ENCODE results near the gene CENPB. TPM values are rescaled to one million over a fixed set of nuclear protein-coding genes. Genes with fewer than 3 reads are reported as not detected.

CENPB gene
- total RNA-seq, 5 donors from 2014 or later (not counting 1 experiment from before 2014, with no cell fraction given): 37.0 to 79.0 (median 60.8) TPM

- Mint-ChIP-seq H3K27ac (peak overlapping the region; percentile 97 to 99), H3K4me3 (peak overlapping the region; percentile 88 to 92 (median 90)), H3K27me3 (no peaks in the 10 kb centered on the region), H3K9me3 (no peaks in the 10 kb centered on the region), H3K36me3 (no peaks in the 10 kb centered on the region), H3K4me1 (peaks cover 72 to 81% (median 80%) of the 10 kb centered on the region in 3 donors)
- ATAC-seq (replicated peaks in 1 of 4): no peak
- Histone ChIP-seq H3K27me3 (replicated peaks in 1 of 2; ENCODE audit: control insufficient read depth in 2 of 2, extremely low read depth in 1 of 2, insufficient read depth in 2 of 2, low read length in 1 of 2) (no peaks in the 10 kb centered on the region), H3K9me3 (no peaks in the 10 kb centered on the region), H3K4me3 (ENCODE audit: control insufficient read depth in 1 of 2, extremely low read depth in 1 of 2, low read length in 1 of 2) (peak overlapping the region in 1 of 2 donors; percentile 52), H3K27ac (ENCODE audit: low read length) (peak overlapping the region; percentile 94), H3K36me3 (ENCODE audit: control insufficient read depth in 2 of 2, extremely low read depth in 1 of 2, insufficient read depth in 1 of 2, low read length in 1 of 2) (no peaks in the 10 kb centered on the region), H3K4me1 (ENCODE audit: control insufficient read depth in 1 of 2, extremely low read depth in 1 of 2, insufficient read depth in 2 of 2, low read length in 2 of 2) (peaks cover 48 to 92% of the 10 kb centered on the region in 2 experiments)
- WGBS (ENCODE audit: insufficient coverage): 100% methylated on average over 5 of the region's 9 CpGs
- ChIA-PET POLR2A (interaction anchor here in 1 of 2 donors (1.1 kb wide), 1 partner anchor 13 kb away, joined by 3 read pairs; no protein-coding TSS in a partner anchor), CTCF (interaction anchor here in 1 of 2 donors (0.6 to 2.5 kb wide), 3 partner anchors 25 to 46 kb away, joined by 3 to 6 read pairs (median 4); partner anchors contain the start of genes ADISSP and CENPB)
- DNase-seq: no peak
Observed at GRCh38 chr20:3812259-3812681, 25.7 kb upstream of the CENPB start.

GRCh38 chr20:3811467-3812258 lies 25.1 kb upstream of the CENPB start:
- Mint-ChIP-seq H3K4me3 (peak overlapping the region; percentile 88 to 92 (median 90)), H3K9me3 (no peaks in the 10 kb centered on the region), H3K27ac (peak overlapping the region; percentile 97 to 99), H3K36me3 (peaks cover 4% of the 10 kb centered on the region), H3K4me1 (peaks cover 72 to 83% (median 82%) of the 10 kb centered on the region in 3 donors), H3K27me3 (no peaks in the 10 kb centered on the region)
- 1% methylated on average over 11 of the region's 20 CpGs for WGBS (ENCODE audit: insufficient coverage)
- peak overlapping the region; percentile 52 to 68 for H3K4me3 ChIP-seq (ENCODE audit: control insufficient read depth in 1 of 2, extremely low read depth in 1 of 2, low read length in 1 of 2)
- peaks cover 0 to 4% of the 10 kb centered on the region in 2 donors for H3K36me3 ChIP-seq (ENCODE audit: control insufficient read depth in 2 of 2, extremely low read depth in 1 of 2, insufficient read depth in 1 of 2, low read length in 1 of 2)
- POLR2A ChIA-PET: interaction anchor here (0.6 to 1.1 kb wide), 3 partner anchors 12 to 160 kb away, joined by 3 to 6 read pairs (median 3); no protein-coding TSS in a partner anchor
- ATAC-seq (replicated peaks in 1 of 4) (peak; percentile 88 to 93 (median 90)), DNase-seq (peak; percentile 85 to 97 (median 92))
- CTCF ChIA-PET: interaction anchor here in 1 of 2 donors (0.6 to 2.5 kb wide), 6 partner anchors 9 to 1338 kb away, joined by 3 to 9 read pairs (median 4); partner anchors contain the start of genes ADISSP, AP5S1 and CENPB
- H3K27me3 ChIP-seq (replicated peaks in 1 of 2; ENCODE audit: control insufficient read depth in 2 of 2, extremely low read depth in 1 of 2, insufficient read depth in 2 of 2, low read length in 1 of 2): no peaks in the 10 kb centered on the region
- H3K4me1 ChIP-seq (ENCODE audit: control insufficient read depth in 1 of 2, extremely low read depth in 1 of 2, insufficient read depth in 2 of 2, low read length in 2 of 2): peaks cover 50 to 92% of the 10 kb centered on the region in 2 experiments
- no peaks in the 10 kb centered on the region for H3K9me3 ChIP-seq
- H3K27ac ChIP-seq (ENCODE audit: low read length): peak overlapping the region; percentile 94

GRCh38 chr20:3808544-3808943 lies 22.0 kb upstream of the CENPB start:
- Mint-ChIP-seq H3K9me3 (no peaks in the 10 kb centered on the region), H3K4me3 (peak overlapping the region in 1 of 3 donors; percentile 37), H3K27me3 (no peaks in the 10 kb centered on the region), H3K27ac (peak overlapping the region; percentile 92 to 93), H3K4me1 (peaks cover 72 to 81% (median 77%) of the 10 kb centered on the region in 3 donors), H3K36me3 (peaks cover 28% of the 10 kb centered on the region)
- Histone ChIP-seq H3K27me3 (replicated peaks in 1 of 2; ENCODE audit: control insufficient read depth in 2 of 2, extremely low read depth in 1 of 2, insufficient read depth in 2 of 2, low read length in 1 of 2) (no peaks in the 10 kb centered on the region), H3K27ac (ENCODE audit: low read length) (peak overlapping the region; percentile 47), H3K9me3 (no peaks in the 10 kb centered on the region), H3K4me1 (ENCODE audit: control insufficient read depth in 1 of 2, extremely low read depth in 1 of 2, insufficient read depth in 2 of 2, low read length in 2 of 2) (peaks cover 33 to 88% of the 10 kb centered on the region in 2 experiments), H3K36me3 (ENCODE audit: control insufficient read depth in 2 of 2, extremely low read depth in 1 of 2, insufficient read depth in 1 of 2, low read length in 1 of 2) (peaks cover 10 to 31% of the 10 kb centered on the region in 2 donors), H3K4me3 (ENCODE audit: control insufficient read depth in 1 of 2, extremely low read depth in 1 of 2, low read length in 1 of 2) (no peak overlapping the region)
- CTCF ChIA-PET: interaction anchor here in 1 of 2 donors (1.3 kb wide), 1 partner anchor 12 kb away, joined by 10 read pairs; the partner anchor contains the start of gene AP5S1
- WGBS (ENCODE audit: insufficient coverage): 100% methylated on average over 1 of the region's 3 CpGs
- no peak for DNase-seq
- no peak for ATAC-seq (replicated peaks in 1 of 4)
- POLR2A ChIA-PET: interaction anchor here in 1 of 2 donors (1.2 kb wide), 1 partner anchor 12 kb away, joined by 13 read pairs; the partner anchor contains the start of gene AP5S1

- H3K36me3 Mint-ChIP-seq: peaks cover 59% of the 10 kb centered on the region
Observed at GRCh38 chr20:3804781-3805180, 18.2 kb upstream of the CENPB start.

GRCh38 chr20:3804254-3804751 lies 17.8 kb upstream of the CENPB start:
- H3K9me3 Mint-ChIP-seq: no peaks in the 10 kb centered on the region
- no peaks in the 10 kb centered on the region for H3K27me3 ChIP-seq (replicated peaks in 1 of 2; ENCODE audit: control insufficient read depth in 2 of 2, extremely low read depth in 1 of 2, insufficient read depth in 2 of 2, low read length in 1 of 2)
- WGBS (ENCODE audit: insufficient coverage): 63% methylated on average over 1 of the region's 11 CpGs
- no peaks in the 10 kb centered on the region for H3K27me3 Mint-ChIP-seq
- peak overlapping the region; percentile 45 for H3K27ac ChIP-seq (ENCODE audit: low read length)
- DNase-seq: no peak
- ATAC-seq (replicated peaks in 1 of 4): no peak
- H3K4me3 Mint-ChIP-seq: no peak overlapping the region
- H3K4me1 ChIP-seq (ENCODE audit: control insufficient read depth in 1 of 2, extremely low read depth in 1 of 2, insufficient read depth in 2 of 2, low read length in 2 of 2): peaks cover 28 to 89% of the 10 kb centered on the region in 2 experiments
- H3K9me3 ChIP-seq: no peaks in the 10 kb centered on the region
- H3K27ac Mint-ChIP-seq: peak overlapping the region; percentile 99 to 100
- peaks cover 68 to 85% (median 73%) of the 10 kb centered on the region in 3 donors for H3K4me1 Mint-ChIP-seq
- ChIA-PET CTCF (no interaction called here), POLR2A (no interaction called here)
- peaks cover 31 to 71% of the 10 kb centered on the region in 2 donors for H3K36me3 ChIP-seq (ENCODE audit: control insufficient read depth in 2 of 2, extremely low read depth in 1 of 2, insufficient read depth in 1 of 2, low read length in 1 of 2)
- H3K4me3 ChIP-seq (ENCODE audit: control insufficient read depth in 1 of 2, extremely low read depth in 1 of 2, low read length in 1 of 2): no peak overlapping the region
- H3K36me3 Mint-ChIP-seq: peaks cover 62% of the 10 kb centered on the region

More at GRCh38 chr20:3804781-3805180, 18.2 kb upstream of the CENPB start:
- Histone ChIP-seq H3K27me3 (replicated peaks in 1 of 2; ENCODE audit: control insufficient read depth in 2 of 2, extremely low read depth in 1 of 2, insufficient read depth in 2 of 2, low read length in 1 of 2) (no peaks in the 10 kb centered on the region), H3K36me3 (ENCODE audit: control insufficient read depth in 2 of 2, extremely low read depth in 1 of 2, insufficient read depth in 1 of 2, low read length in 1 of 2) (peaks cover 31 to 69% of the 10 kb centered on the region in 2 donors), H3K4me1 (ENCODE audit: control insufficient read depth in 1 of 2, extremely low read depth in 1 of 2, insufficient read depth in 2 of 2, low read length in 2 of 2) (peaks cover 24 to 88% of the 10 kb centered on the region in 2 experiments), H3K4me3 (ENCODE audit: control insufficient read depth in 1 of 2, extremely low read depth in 1 of 2, low read length in 1 of 2) (no peak overlapping the region), H3K9me3 (no peaks in the 10 kb centered on the region), H3K27ac (ENCODE audit: low read length) (no peak overlapping the region)
- Mint-ChIP-seq H3K4me1 (peaks cover 64 to 82% (median 70%) of the 10 kb centered on the region in 3 donors), H3K9me3 (no peaks in the 10 kb centered on the region), H3K27me3 (no peaks in the 10 kb centered on the region), H3K27ac (peak overlapping the region; percentile 30 to 81), H3K4me3 (no peak overlapping the region)
- DNase-seq: no peak
- ChIA-PET CTCF (no interaction called here), POLR2A (no interaction called here)
- 93% methylated on average over 7 of the region's 11 CpGs for WGBS (ENCODE audit: insufficient coverage)
- no peak for ATAC-seq (replicated peaks in 1 of 4)

- Histone ChIP-seq H3K27me3 (replicated peaks in 1 of 2; ENCODE audit: control insufficient read depth in 2 of 2, extremely low read depth in 1 of 2, insufficient read depth in 2 of 2, low read length in 1 of 2) (no peaks in the 10 kb centered on the region), H3K9me3 (no peaks in the 10 kb centered on the region), H3K36me3 (ENCODE audit: control insufficient read depth in 2 of 2, extremely low read depth in 1 of 2, insufficient read depth in 1 of 2, low read length in 1 of 2) (peaks cover 31 to 72% of the 10 kb centered on the region in 2 donors), H3K4me1 (ENCODE audit: control insufficient read depth in 1 of 2, extremely low read depth in 1 of 2, insufficient read depth in 2 of 2, low read length in 2 of 2) (peaks cover 29 to 93% of the 10 kb centered on the region in 2 experiments), H3K27ac (ENCODE audit: low read length) (peak overlapping the region; percentile 45), H3K4me3 (ENCODE audit: control insufficient read depth in 1 of 2, extremely low read depth in 1 of 2, low read length in 1 of 2) (no peak overlapping the region)
- CTCF ChIA-PET: no interaction called here
- POLR2A ChIA-PET: no interaction called here
- no peak for ATAC-seq (replicated peaks in 1 of 4)
- Mint-ChIP-seq H3K4me1 (peaks cover 72 to 90% (median 77%) of the 10 kb centered on the region in 3 donors), H3K27ac (peak overlapping the region; percentile 99 to 100), H3K9me3 (no peaks in the 10 kb centered on the region), H3K27me3 (no peaks in the 10 kb centered on the region), H3K36me3 (peaks cover 67% of the 10 kb centered on the region), H3K4me3 (no peak overlapping the region)
- DNase-seq: no peak
- 90% methylated on average over 6 of the region's 6 CpGs for WGBS (ENCODE audit: insufficient coverage)
Observed at GRCh38 chr20:3803854-3804253, 17.3 kb upstream of the CENPB start.
